K562 (cell line): Measurements from ENCODE around the gene YTHDC2. TPM values are rescaled to one million over a fixed set of nuclear protein-coding genes. Genes with fewer than 3 reads are reported as not detected.

ENCODE experiments used
- ATF3 ChIP-seq, 2 experiments: fragments of 450-650 bp in 1 of 2; sonication (generic) in 1 of 2; formaldehyde crosslinking in 1 of 2; IDR thresholded peaks in 1 of 2; conservative IDR thresholded peaks in 1 of 2; 2 replicates each; pipeline versions ENCODE4 v1.6.1 to v1.8.1; 2016 to 2023; ENCODE audit warnings: mild to moderate bottlenecking in 2 of 2, moderate library complexity in 2 of 2, inconsistent platforms in 1 of 2, missing genetic modification reagents in 1 of 2
- JUN ChIP-seq, 2 experiments: sonication (generic) in 1 of 2; formaldehyde crosslinking in 1 of 2; IDR thresholded peaks; 2 replicates each; pipeline versions ENCODE4 v1.6.1 to v1.8.0; 2012 to 2022; ENCODE audit warnings: borderline replicate concordance in 2 of 2, mild to moderate bottlenecking in 2 of 2, improper control_type of control experiment in 1 of 2, low read depth in 1 of 2, low read length in 1 of 2, missing genetic modification reagents in 1 of 2
- MCM3 ChIP-seq: fragments of 450-650 bp; IDR thresholded peaks from 2 replicates; pipeline ENCODE4 v1.6.1; 2016
- PHB ChIP-seq: fragments of 250-450 bp; sonication (Bioruptor Pico); IDR thresholded peaks from 2 replicates; pipeline ENCODE4 v1.5.0; 2021
- PREB ChIP-seq: sonication (generic); formaldehyde crosslinking; IDR thresholded peaks from 2 replicates; pipeline ENCODE4 v1.8.1; 2023; ENCODE audit warnings: mild to moderate bottlenecking, missing genetic modification reagents
- SAP30 ChIP-seq: fragments of 200-600 bp; sonication (generic); IDR thresholded peaks from 2 replicates; pipeline ENCODE4 v1.6.1; 2012; ENCODE audit warnings: borderline replicate concordance, low read depth, mild to moderate bottlenecking, moderate library complexity, low read length, control low read depth, inconsistent platforms; ENCODE audit not compliant: insufficient read depth, poor library complexity, severe bottlenecking
- SMAD3 ChIP-seq: fragments of 450-650 bp; formaldehyde crosslinking; conservative IDR thresholded peaks from 2 replicates; pipeline ENCODE4 v1.4.0; 2020; ENCODE audit warnings: mild to moderate bottlenecking
- SMAD4 ChIP-seq: fragments of 250-450 bp; sonication (Bioruptor Pico); conservative IDR thresholded peaks from 2 replicates; pipeline ENCODE4 v1.8.0; 2021; ENCODE audit warnings: inconsistent platforms, mild to moderate bottlenecking, moderate library complexity
- SMC3 ChIP-seq: conservative IDR thresholded peaks from 2 replicates; pipeline ENCODE4 v1.6.1; 2011; ENCODE audit warnings: low read depth, low read length, improper control_type of control experiment; ENCODE audit not compliant: insufficient read depth
- ZNF644 ChIP-seq: fragments of 200-800 bp; sonication (Bioruptor generic); IDR thresholded peaks from 2 replicates; pipeline ENCODE4 v1.6.1; 2016; ENCODE audit warnings: low read depth, missing genetic modification characterization, missing compliant biosample characterization
- polyA plus RNA-seq, 8 experiments: library from polyadenylated mRNA; depleted of rRNA in 4 of 8; stranded (reverse) in 5 of 8; unstranded in 3 of 8; fragments of >200 nt; fragmentation: Nextera tagmentation in 2 of 8; fragmentation: Illumina TruSeq in 1 of 8; extraction: Ambion mirVana in 2 of 8; extraction: Trizol in 1 of 8; gene quantifications; 2 replicates each; pipeline versions ENCODE4 v1.2.1 to v1.2.3, GENCODE V29; 2011 to 2014; ENCODE audit warnings: inconsistent platforms in 1 of 8, missing spikeins in 1 of 8
- total RNA-seq, 7 experiments: library from RNA; depleted of rRNA in 6 of 7; stranded (reverse); fragments of >200 nt in 6 of 7; fragmentation: Illumina TruSeq in 2 of 7; extraction: Trizol in 2 of 7; gene quantifications; 2 replicates each; pipeline versions ENCODE4 v1.2.1 to v1.2.3, GENCODE V29; 2011 to 2021; ENCODE audit warnings: low replicate concordance in 1 of 7
- TF ChIP-seq, protein P1 (sequence below): sonication (generic); formaldehyde crosslinking; IDR thresholded peaks from 2 replicates; pipeline ENCODE4 v1.4.0; 2020; ENCODE audit warnings: mild to moderate bottlenecking, missing genetic modification reagents
- TF ChIP-seq, protein P2 (sequence below), 2 experiments: fragments of 450-650 bp in 1 of 2; IDR thresholded peaks; 2 replicates each; pipeline ENCODE4 v1.6.1; 2011 to 2017; ENCODE audit warnings: low read depth in 2 of 2, antibody characterized with exemption in 1 of 2, borderline replicate concordance in 1 of 2, low read length in 1 of 2, mild to moderate bottlenecking in 1 of 2, mixed read lengths in 1 of 2; ENCODE audit not compliant: control insufficient read depth in 1 of 2
- TF ChIP-seq, protein P3 (sequence below): fragments of 450-650 bp; formaldehyde crosslinking; IDR thresholded peaks from 2 replicates; pipeline ENCODE4 v1.4.0; 2020; ENCODE audit warnings: mild to moderate bottlenecking, moderate library complexity

YTHDC2 gene
- total and polyA plus RNA-seq, 9 of the 15 experiments (the other 6 are each of a cell fraction or from before 2014, with no cell fraction given) = 2.7 to 21.6 (median 15.9) TPM

DNA sequence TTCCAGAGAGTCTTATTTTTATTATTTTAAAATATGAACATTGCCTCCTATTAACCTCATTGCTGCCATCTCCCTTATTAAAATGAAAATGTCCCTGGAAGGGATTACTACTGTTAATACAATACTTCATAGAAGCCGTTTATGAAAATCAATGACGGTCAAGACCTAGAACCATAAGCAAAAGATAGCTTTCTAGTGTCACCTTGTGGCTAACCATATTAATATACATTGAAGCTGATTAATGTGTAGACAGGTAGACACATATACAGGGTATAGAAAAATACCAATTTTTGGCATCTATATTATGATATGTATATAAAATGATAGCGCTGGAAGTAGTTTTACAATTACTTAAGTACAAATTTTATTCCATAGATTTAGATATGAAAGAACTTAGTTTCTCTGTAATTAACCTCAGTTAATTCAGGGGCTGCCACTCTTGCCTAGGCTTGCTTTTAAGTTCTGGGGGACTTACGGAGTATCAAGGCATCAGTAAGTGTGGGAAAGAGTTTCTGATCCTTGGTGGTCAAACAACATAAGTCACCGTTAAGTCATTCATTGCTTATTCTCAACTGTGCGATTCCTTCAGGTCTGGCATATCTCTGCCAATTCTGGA is 2.5 kb upstream of the YTHDC2 start (continued):
- TF ChIP-seq ATF3 (IDR thresholded peaks at IDR 0.05) (no peak), ATF3 (CRISPR knock-in tag; conservative IDR thresholded peaks at IDR 0.05) (no peak), JUN (IDR thresholded peaks at IDR 0.05; ENCODE audit: borderline replicate concordance, low read depth, low read length) (no peak), JUN (CRISPR knock-in tag; IDR thresholded peaks at IDR 0.05; ENCODE audit: borderline replicate concordance) (no peak), SMAD3 (CRISPR knock-in tag) (no peak), SMAD4 (no peak), MCM3 (no peak), ZNF644 (tag) (no peak), PHB (CRISPR knock-in tag) (no peak), PREB (CRISPR knock-in tag) (no peak), SAP30 (no peak), SMC3 (peak; percentile 51; the same call in 1 of the 2 replicates)
- TF ChIP-seq, protein P1, sequence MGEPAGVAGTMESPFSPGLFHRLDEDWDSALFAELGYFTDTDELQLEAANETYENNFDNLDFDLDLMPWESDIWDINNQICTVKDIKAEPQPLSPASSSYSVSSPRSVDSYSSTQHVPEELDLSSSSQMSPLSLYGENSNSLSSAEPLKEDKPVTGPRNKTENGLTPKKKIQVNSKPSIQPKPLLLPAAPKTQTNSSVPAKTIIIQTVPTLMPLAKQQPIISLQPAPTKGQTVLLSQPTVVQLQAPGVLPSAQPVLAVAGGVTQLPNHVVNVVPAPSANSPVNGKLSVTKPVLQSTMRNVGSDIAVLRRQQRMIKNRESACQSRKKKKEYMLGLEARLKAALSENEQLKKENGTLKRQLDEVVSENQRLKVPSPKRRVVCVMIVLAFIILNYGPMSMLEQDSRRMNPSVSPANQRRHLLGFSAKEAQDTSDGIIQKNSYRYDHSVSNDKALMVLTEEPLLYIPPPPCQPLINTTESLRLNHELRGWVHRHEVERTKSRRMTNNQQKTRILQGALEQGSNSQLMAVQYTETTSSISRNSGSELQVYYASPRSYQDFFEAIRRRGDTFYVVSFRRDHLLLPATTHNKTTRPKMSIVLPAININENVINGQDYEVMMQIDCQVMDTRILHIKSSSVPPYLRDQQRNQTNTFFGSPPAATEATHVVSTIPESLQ (CRISPR knock-in tag) = no peak
- TF ChIP-seq, protein P2, sequence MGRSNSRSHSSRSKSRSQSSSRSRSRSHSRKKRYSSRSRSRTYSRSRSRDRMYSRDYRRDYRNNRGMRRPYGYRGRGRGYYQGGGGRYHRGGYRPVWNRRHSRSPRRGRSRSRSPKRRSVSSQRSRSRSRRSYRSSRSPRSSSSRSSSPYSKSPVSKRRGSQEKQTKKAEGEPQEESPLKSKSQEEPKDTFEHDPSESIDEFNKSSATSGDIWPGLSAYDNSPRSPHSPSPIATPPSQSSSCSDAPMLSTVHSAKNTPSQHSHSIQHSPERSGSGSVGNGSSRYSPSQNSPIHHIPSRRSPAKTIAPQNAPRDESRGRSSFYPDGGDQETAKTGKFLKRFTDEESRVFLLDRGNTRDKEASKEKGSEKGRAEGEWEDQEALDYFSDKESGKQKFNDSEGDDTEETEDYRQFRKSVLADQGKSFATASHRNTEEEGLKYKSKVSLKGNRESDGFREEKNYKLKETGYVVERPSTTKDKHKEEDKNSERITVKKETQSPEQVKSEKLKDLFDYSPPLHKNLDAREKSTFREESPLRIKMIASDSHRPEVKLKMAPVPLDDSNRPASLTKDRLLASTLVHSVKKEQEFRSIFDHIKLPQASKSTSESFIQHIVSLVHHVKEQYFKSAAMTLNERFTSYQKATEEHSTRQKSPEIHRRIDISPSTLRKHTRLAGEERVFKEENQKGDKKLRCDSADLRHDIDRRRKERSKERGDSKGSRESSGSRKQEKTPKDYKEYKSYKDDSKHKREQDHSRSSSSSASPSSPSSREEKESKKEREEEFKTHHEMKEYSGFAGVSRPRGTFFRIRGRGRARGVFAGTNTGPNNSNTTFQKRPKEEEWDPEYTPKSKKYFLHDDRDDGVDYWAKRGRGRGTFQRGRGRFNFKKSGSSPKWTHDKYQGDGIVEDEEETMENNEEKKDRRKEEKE (IDR thresholded peaks at IDR 0.05; ENCODE audit: borderline replicate concordance in 1 of 2, control insufficient read depth in 1 of 2, low read depth in 2 of 2, low read length in 1 of 2) = no peak
- TF ChIP-seq, protein P3, sequence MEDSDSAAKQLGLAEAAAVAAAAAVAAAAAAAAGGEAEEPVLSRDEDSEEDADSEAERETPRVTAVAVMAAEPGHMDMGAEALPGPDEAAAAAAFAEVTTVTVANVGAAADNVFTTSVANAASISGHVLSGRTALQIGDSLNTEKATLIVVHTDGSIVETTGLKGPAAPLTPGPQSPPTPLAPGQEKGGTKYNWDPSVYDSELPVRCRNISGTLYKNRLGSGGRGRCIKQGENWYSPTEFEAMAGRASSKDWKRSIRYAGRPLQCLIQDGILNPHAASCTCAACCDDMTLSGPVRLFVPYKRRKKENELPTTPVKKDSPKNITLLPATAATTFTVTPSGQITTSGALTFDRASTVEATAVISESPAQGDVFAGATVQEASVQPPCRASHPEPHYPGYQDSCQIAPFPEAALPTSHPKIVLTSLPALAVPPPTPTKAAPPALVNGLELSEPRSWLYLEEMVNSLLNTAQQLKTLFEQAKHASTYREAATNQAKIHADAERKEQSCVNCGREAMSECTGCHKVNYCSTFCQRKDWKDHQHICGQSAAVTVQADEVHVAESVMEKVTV = peak; percentile 11; the same call in 1 of the 2 replicates
